Gastrocnemius medialis (tissue), 4 donors: ENCODE results near the gene WWOX.

Source experiments
- POLR2A ChIP-seq, 2 donors: fragments of 450-650 bp; IDR thresholded peaks; one replicate each; pipeline ENCODE4 v1.6.1; 2017; ENCODE audit warnings: antibody characterized with exemption in 2 of 2, mild to moderate bottlenecking in 2 of 2, moderate library complexity in 2 of 2
- TF ChIP-seq, protein P1 (sequence below), 5 experiments: fragments of 450-650 bp in 3 of 5; fragments of 200-600 bp in 2 of 5; sonication (generic) in 2 of 5; IDR thresholded peaks in 4 of 5; conservative IDR thresholded peaks in 1 of 5; 1 replicate in 4 of 5; 2 replicates in 1 of 5; pipeline ENCODE4 v1.5.1; 2016 to 2019; ENCODE audit warnings: antibody characterized with exemption in 5 of 5, mild to moderate bottlenecking in 3 of 5, moderate library complexity in 3 of 5

DNA sequence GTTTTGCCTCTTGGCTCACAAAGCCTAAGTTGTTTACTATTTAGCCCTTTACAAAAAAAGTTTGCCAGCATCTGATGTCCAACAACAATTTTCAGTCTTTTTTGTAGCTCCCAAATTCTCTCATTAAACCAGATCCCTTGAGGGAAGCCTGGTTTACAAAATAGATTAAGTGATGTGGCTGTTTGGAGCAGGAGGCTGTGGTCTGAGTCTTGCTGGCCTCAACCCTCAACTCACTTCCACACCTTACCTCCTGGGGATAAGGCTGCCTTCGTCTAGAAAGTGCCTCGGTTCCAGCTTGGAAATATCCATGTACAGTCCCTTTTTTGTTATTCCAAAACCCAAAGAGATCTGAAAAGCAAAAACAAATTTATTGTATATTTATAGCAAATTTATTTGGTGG is 138.4 kb downstream of the WWOX start:
- TF ChIP-seq, protein P1, sequence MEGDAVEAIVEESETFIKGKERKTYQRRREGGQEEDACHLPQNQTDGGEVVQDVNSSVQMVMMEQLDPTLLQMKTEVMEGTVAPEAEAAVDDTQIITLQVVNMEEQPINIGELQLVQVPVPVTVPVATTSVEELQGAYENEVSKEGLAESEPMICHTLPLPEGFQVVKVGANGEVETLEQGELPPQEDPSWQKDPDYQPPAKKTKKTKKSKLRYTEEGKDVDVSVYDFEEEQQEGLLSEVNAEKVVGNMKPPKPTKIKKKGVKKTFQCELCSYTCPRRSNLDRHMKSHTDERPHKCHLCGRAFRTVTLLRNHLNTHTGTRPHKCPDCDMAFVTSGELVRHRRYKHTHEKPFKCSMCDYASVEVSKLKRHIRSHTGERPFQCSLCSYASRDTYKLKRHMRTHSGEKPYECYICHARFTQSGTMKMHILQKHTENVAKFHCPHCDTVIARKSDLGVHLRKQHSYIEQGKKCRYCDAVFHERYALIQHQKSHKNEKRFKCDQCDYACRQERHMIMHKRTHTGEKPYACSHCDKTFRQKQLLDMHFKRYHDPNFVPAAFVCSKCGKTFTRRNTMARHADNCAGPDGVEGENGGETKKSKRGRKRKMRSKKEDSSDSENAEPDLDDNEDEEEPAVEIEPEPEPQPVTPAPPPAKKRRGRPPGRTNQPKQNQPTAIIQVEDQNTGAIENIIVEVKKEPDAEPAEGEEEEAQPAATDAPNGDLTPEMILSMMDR (IDR thresholded peaks at IDR 0.05 in 4 of 5, conservative IDR thresholded peaks at IDR 0.05 in 1 of 5), result no peak
- no peak for TF ChIP-seq POLR2A (IDR thresholded peaks at IDR 0.05)
